GM12878 (cell line): ENCODE measurements around the gene PIK3C3. TPM values are rescaled to one million over a fixed set of nuclear protein-coding genes. Genes with fewer than 3 reads are reported as not detected.

Experiments
- BACH1 ChIP-seq: fragments of 450-650 bp; IDR thresholded peaks from 2 replicates; pipeline ENCODE4 v1.6.1; 2017; ENCODE audit warnings: mild to moderate bottlenecking, borderline replicate concordance
- CBX3 ChIP-seq: fragments of 200-600 bp; sonication (generic); IDR thresholded peaks from 2 replicates; pipeline ENCODE4 v1.6.1; 2016; ENCODE audit warnings: low read depth, borderline replicate concordance
- CEBPB ChIP-seq, 2 experiments: fragments of 150-350 bp in 1 of 2; IDR thresholded peaks; 2 replicates each; pipeline ENCODE4 v1.6.1; 2012 to 2014; ENCODE audit warnings: low read depth in 2 of 2, low read length in 2 of 2, borderline replicate concordance in 1 of 2, inconsistent platforms in 1 of 2
- CHD2 ChIP-seq: IDR thresholded peaks from 2 replicates; pipeline ENCODE4 v1.6.1; 2011; ENCODE audit warnings: low read depth, low read length, improper control_type of control experiment, borderline replicate concordance
- EZH2 ChIP-seq: IDR thresholded peaks from 2 replicates; pipeline ENCODE4 v1.6.1; 2012; ENCODE audit warnings: low read depth, mild to moderate bottlenecking, control low read depth, inconsistent platforms, low read length, borderline replicate concordance; ENCODE audit not compliant: control insufficient read depth
- FOS ChIP-seq: IDR thresholded peaks from 3 replicates; pipeline ENCODE4 v1.6.1; 2011; ENCODE audit warnings: borderline replicate concordance; ENCODE audit not compliant: insufficient read length; ENCODE audit errors: extremely low read depth
- KLF5 ChIP-seq: fragments of 450-650 bp; IDR thresholded peaks from 2 replicates; pipeline ENCODE4 v1.6.1; 2014; ENCODE audit warnings: mild to moderate bottlenecking; ENCODE audit not compliant: partially characterized antibody
- MAX ChIP-seq: IDR thresholded peaks from 2 replicates; pipeline ENCODE4 v1.6.1; 2012; ENCODE audit warnings: low read depth, low read length, improper control_type of control experiment
- MEF2B ChIP-seq: fragments of 450-650 bp; IDR thresholded peaks from 2 replicates; pipeline ENCODE4 v1.6.1; 2018; ENCODE audit warnings: mild to moderate bottlenecking, moderate library complexity; ENCODE audit not compliant: partially characterized antibody, poor library complexity, severe bottlenecking
- NBN ChIP-seq: fragments of 450-650 bp; IDR thresholded peaks from 2 replicates; pipeline ENCODE4 v1.6.1; 2016
- PML ChIP-seq: IDR thresholded peaks from 2 replicates; pipeline ENCODE4 v1.6.1; 2012; ENCODE audit warnings: low read length, inconsistent platforms
- POLR2AphosphoS2 ChIP-seq: IDR thresholded peaks from 2 replicates; pipeline ENCODE4 v1.6.1; 2011; ENCODE audit warnings: low read depth, mild to moderate bottlenecking, low read length, improper control_type of control experiment, moderate library complexity
- POU2F2 ChIP-seq: IDR thresholded peaks from 3 replicates; pipeline ENCODE4 v1.6.1; 2011; ENCODE audit warnings: low read depth, mild to moderate bottlenecking, low read length, borderline replicate concordance
- SMARCA5 ChIP-seq: fragments of 450-650 bp; IDR thresholded peaks from 2 replicates; pipeline ENCODE4 v1.6.1; 2017; ENCODE audit warnings: mild to moderate bottlenecking
- SP1 ChIP-seq: IDR thresholded peaks from one replicate; pipeline ENCODE4 v1.6.1; 2011; ENCODE audit warnings: low read depth, low read length
- TARDBP ChIP-seq: IDR thresholded peaks from 2 replicates; pipeline ENCODE4 v1.6.1; 2016; ENCODE audit warnings: borderline replicate concordance
- TCF12 ChIP-seq: IDR thresholded peaks from 2 replicates; pipeline ENCODE4 v1.6.1; 2011; ENCODE audit warnings: low read depth, mild to moderate bottlenecking, low read length
- TCF7 ChIP-seq: IDR thresholded peaks from 2 replicates; pipeline ENCODE4 v1.6.1; 2014; ENCODE audit warnings: antibody characterized with exemption, borderline replicate concordance
- ZNF622 ChIP-seq: fragments of 450-650 bp; IDR thresholded peaks from 2 replicates; pipeline ENCODE4 v1.6.1; 2017; ENCODE audit warnings: mild to moderate bottlenecking, inconsistent platforms
- polyA plus RNA-seq, 11 experiments: library from polyadenylated mRNA; depleted of rRNA in 4 of 11; unstranded in 6 of 11; stranded (reverse) in 5 of 11; fragments of >200 nt; fragmentation: Nextera tagmentation in 4 of 11; fragmentation: Illumina TruSeq in 1 of 11; extraction: Ambion mirVana in 4 of 11; extraction: Trizol in 1 of 11; gene quantifications; 1 replicate in 1 of 11; 2 replicates in 10 of 11; pipeline versions ENCODE4 v1.2.1 to v1.2.3, GENCODE V29; 2011 to 2016; ENCODE audit warnings: inconsistent platforms in 2 of 11, missing spikeins in 2 of 11, low read depth in 1 of 11
- total RNA-seq, 4 experiments: library from RNA; depleted of rRNA in 3 of 4; stranded (reverse); fragments of >200 nt in 3 of 4; fragmentation: Illumina TruSeq in 1 of 4; extraction: Trizol in 1 of 4; gene quantifications; 2 replicates each; pipeline versions ENCODE4 v1.2.1 to v1.2.3, GENCODE V29; 2013 to 2021
- TF ChIP-seq, protein P1 (sequence below): IDR thresholded peaks from 2 replicates; pipeline ENCODE4 v1.6.1; 2012; ENCODE audit warnings: mild to moderate bottlenecking, low read depth, low read length
- TF ChIP-seq, protein P2 (sequence below): fragments of 450-650 bp; IDR thresholded peaks from 2 replicates; pipeline ENCODE4 v1.6.1; 2017; ENCODE audit warnings: mild to moderate bottlenecking
- TF ChIP-seq, protein P3 (sequence below): IDR thresholded peaks from 2 replicates; pipeline ENCODE4 v1.6.1; 2011; ENCODE audit warnings: borderline replicate concordance, low read depth, mild to moderate bottlenecking, moderate library complexity, low read length; ENCODE audit not compliant: insufficient read depth, poor library complexity, severe bottlenecking
- TF ChIP-seq, protein P4 (sequence below): IDR thresholded peaks from 2 replicates; pipeline ENCODE4 v1.6.1; 2012; ENCODE audit warnings: low read depth, low read length, improper control_type of control experiment

Gene PIK3C3
- total and polyA plus RNA-seq, 10 of the 15 experiments (the other 5 are each of a cell fraction or from before 2014, with no cell fraction given), result 14.4 to 131 (median 32.4) TPM

DNA sequence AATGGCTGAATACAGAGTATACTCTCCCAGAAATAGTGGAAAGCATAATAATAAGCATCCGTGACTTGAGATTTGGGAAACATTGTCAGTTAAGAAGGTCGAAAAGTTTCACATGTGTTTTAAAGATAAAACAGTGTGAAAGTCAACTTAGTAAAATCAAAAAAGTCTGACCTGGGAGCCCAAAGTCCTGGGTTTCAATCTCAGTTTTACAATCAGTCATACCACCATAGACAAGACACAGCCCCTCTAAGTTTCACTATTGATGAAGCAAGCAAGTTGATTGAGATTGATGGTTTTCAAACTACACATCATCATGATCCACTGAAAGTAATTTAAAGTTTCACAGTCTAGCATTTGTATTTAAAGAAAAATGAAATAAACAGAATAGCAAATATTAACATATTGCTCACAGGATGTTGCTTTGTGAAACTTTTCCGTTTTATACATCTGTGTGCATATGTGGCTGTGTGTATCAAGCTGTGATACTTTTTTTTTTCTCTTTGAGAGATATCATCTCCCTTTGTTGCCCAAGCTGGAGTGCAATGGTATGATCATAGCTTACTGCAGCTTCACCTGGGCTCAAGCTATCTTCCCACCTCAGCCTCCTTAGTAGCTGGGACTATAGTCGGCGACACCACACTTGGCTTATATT, 71.1 kb downstream of the PIK3C3 start (continued):
- TF ChIP-seq, protein P1, sequence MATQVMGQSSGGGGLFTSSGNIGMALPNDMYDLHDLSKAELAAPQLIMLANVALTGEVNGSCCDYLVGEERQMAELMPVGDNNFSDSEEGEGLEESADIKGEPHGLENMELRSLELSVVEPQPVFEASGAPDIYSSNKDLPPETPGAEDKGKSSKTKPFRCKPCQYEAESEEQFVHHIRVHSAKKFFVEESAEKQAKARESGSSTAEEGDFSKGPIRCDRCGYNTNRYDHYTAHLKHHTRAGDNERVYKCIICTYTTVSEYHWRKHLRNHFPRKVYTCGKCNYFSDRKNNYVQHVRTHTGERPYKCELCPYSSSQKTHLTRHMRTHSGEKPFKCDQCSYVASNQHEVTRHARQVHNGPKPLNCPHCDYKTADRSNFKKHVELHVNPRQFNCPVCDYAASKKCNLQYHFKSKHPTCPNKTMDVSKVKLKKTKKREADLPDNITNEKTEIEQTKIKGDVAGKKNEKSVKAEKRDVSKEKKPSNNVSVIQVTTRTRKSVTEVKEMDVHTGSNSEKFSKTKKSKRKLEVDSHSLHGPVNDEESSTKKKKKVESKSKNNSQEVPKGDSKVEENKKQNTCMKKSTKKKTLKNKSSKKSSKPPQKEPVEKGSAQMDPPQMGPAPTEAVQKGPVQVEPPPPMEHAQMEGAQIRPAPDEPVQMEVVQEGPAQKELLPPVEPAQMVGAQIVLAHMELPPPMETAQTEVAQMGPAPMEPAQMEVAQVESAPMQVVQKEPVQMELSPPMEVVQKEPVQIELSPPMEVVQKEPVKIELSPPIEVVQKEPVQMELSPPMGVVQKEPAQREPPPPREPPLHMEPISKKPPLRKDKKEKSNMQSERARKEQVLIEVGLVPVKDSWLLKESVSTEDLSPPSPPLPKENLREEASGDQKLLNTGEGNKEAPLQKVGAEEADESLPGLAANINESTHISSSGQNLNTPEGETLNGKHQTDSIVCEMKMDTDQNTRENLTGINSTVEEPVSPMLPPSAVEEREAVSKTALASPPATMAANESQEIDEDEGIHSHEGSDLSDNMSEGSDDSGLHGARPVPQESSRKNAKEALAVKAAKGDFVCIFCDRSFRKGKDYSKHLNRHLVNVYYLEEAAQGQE, result no peak
- TF ChIP-seq NBN, result no peak
- TF ChIP-seq SP1, result peak; percentile 38
- no peak for TF ChIP-seq SMARCA5
- TF ChIP-seq, protein P2, sequence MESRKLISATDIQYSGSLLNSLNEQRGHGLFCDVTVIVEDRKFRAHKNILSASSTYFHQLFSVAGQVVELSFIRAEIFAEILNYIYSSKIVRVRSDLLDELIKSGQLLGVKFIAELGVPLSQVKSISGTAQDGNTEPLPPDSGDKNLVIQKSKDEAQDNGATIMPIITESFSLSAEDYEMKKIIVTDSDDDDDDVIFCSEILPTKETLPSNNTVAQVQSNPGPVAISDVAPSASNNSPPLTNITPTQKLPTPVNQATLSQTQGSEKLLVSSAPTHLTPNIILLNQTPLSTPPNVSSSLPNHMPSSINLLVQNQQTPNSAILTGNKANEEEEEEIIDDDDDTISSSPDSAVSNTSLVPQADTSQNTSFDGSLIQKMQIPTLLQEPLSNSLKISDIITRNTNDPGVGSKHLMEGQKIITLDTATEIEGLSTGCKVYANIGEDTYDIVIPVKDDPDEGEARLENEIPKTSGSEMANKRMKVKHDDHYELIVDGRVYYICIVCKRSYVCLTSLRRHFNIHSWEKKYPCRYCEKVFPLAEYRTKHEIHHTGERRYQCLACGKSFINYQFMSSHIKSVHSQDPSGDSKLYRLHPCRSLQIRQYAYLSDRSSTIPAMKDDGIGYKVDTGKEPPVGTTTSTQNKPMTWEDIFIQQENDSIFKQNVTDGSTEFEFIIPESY, result no peak
- TF ChIP-seq BACH1, result peak; percentile 44; the same call in 1 of the 2 replicates
- TF ChIP-seq FOS, result no peak
- TF ChIP-seq, protein P3, sequence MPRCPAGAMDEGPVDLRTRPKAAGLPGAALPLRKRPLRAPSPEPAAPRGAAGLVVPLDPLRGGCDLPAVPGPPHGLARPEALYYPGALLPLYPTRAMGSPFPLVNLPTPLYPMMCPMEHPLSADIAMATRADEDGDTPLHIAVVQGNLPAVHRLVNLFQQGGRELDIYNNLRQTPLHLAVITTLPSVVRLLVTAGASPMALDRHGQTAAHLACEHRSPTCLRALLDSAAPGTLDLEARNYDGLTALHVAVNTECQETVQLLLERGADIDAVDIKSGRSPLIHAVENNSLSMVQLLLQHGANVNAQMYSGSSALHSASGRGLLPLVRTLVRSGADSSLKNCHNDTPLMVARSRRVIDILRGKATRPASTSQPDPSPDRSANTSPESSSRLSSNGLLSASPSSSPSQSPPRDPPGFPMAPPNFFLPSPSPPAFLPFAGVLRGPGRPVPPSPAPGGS, result peak; percentile 87
- TF ChIP-seq CEBPB (IDR thresholded peaks at IDR 0.05; ENCODE audit: borderline replicate concordance in 1 of 2, low read depth in 2 of 2, low read length in 2 of 2), result peak in 1 of 2 experiments; percentile 91; a peak in 1 of 4 replicates
- peak; percentile 42; the same call in 1 of the 2 replicates for TF ChIP-seq TCF7
- TF ChIP-seq TCF12, result 0 out of 2 replicates have a peak, but pooled peaks have one; percentile 26
- 0 out of 3 replicates have a peak, but pooled peaks have one; percentile 27 for TF ChIP-seq POU2F2
- TF ChIP-seq, protein P4, sequence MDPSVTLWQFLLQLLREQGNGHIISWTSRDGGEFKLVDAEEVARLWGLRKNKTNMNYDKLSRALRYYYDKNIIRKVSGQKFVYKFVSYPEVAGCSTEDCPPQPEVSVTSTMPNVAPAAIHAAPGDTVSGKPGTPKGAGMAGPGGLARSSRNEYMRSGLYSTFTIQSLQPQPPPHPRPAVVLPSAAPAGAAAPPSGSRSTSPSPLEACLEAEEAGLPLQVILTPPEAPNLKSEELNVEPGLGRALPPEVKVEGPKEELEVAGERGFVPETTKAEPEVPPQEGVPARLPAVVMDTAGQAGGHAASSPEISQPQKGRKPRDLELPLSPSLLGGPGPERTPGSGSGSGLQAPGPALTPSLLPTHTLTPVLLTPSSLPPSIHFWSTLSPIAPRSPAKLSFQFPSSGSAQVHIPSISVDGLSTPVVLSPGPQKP, result no peak
- TF ChIP-seq MEF2B, result peak; percentile 40
- TF ChIP-seq POLR2AphosphoS2, result no peak
- peak; percentile 84 for TF ChIP-seq PML
- no peak for TF ChIP-seq TARDBP
- TF ChIP-seq CHD2, result no peak; the same call in 1 of the 2 replicates
- TF ChIP-seq EZH2, result no peak
- TF ChIP-seq KLF5, result no peak
- no peak for TF ChIP-seq ZNF622
- TF ChIP-seq MAX, result no peak
- no peak for TF ChIP-seq CBX3
